HUES48 (cell line): ENCODE measurements around the gene MAN2B2.

Experiments used
- H3K27ac ChIP-seq: one replicate; pipeline ENCODE4 v1.7.0; 2013; ENCODE audit warnings: low read depth, low read length, inconsistent platforms
- H3K27me3 ChIP-seq: 2 replicates; pipeline ENCODE4 v1.6.1; 2013; ENCODE audit warnings: mild to moderate bottlenecking, low read length; ENCODE audit not compliant: control insufficient read depth, insufficient read depth
- H3K36me3 ChIP-seq: 2 replicates; pipeline ENCODE4 v1.6.1; 2013; ENCODE audit warnings: low read length; ENCODE audit not compliant: control insufficient read depth, insufficient read depth
- H3K4me1 ChIP-seq: 2 replicates; pipeline ENCODE4 v1.6.1; 2013; ENCODE audit warnings: mild to moderate bottlenecking, low read length; ENCODE audit not compliant: control insufficient read depth, insufficient read depth
- H3K4me3 ChIP-seq: 2 replicates; pipeline ENCODE4 v1.5.1; 2013; ENCODE audit warnings: mild to moderate bottlenecking, low read depth, low read length
- H3K9ac ChIP-seq: 2 replicates; pipeline ENCODE4 v1.6.1; 2013; ENCODE audit warnings: mild to moderate bottlenecking, low read depth, low read length, moderate library complexity
- H3K9me3 ChIP-seq: 2 replicates; pipeline ENCODE4 v1.6.1; 2013; ENCODE audit warnings: low read length; ENCODE audit not compliant: control insufficient read depth, insufficient read depth

The MAN2B2 gene

GRCh38 chr4:6546091-6546490, 28.9 kb upstream of the MAN2B2 start:
- H3K4me1 ChIP-seq = no peaks in the 10 kb centered on the region
- no peak overlapping the region for H3K27ac ChIP-seq
- H3K9ac ChIP-seq = no peak overlapping the region
- H3K27me3 ChIP-seq = no peaks in the 10 kb centered on the region
- H3K36me3 ChIP-seq = no peaks in the 10 kb centered on the region
- no peak overlapping the region for H3K4me3 ChIP-seq
- H3K9me3 ChIP-seq = no peaks in the 10 kb centered on the region

- peaks cover 2% of the 10 kb centered on the region; the same call in 1 of the 2 replicates for H3K27me3 ChIP-seq
These were observed 28.1 kb upstream of the MAN2B2 start for GRCh38 chr4:6546681-6547447.

GRCh38 chr4:6548201-6548881, 26.6 kb upstream of the MAN2B2 start:
- H3K27me3 ChIP-seq = peaks cover 5% of the 10 kb centered on the region; the same call in 1 of the 2 replicates
- no peaks in the 10 kb centered on the region for H3K9me3 ChIP-seq
- H3K27ac ChIP-seq = no peak overlapping the region

More at GRCh38 chr4:6546681-6547447, 28.1 kb upstream of the MAN2B2 start:
- no peak overlapping the region for H3K27ac ChIP-seq
- H3K9me3 ChIP-seq = no peaks in the 10 kb centered on the region
- H3K36me3 ChIP-seq = no peaks in the 10 kb centered on the region
- H3K4me3 ChIP-seq = no peak overlapping the region
- no peak overlapping the region for H3K9ac ChIP-seq
- no peaks in the 10 kb centered on the region for H3K4me1 ChIP-seq

GRCh38 chr4:6548882-6549230, 26.1 kb upstream of the MAN2B2 start:
- H3K9ac ChIP-seq = no peak overlapping the region
- H3K27me3 ChIP-seq = peaks cover 5% of the 10 kb centered on the region; the same call in 1 of the 2 replicates
- H3K9me3 ChIP-seq = no peaks in the 10 kb centered on the region
- H3K4me1 ChIP-seq = no peaks in the 10 kb centered on the region
- no peaks in the 10 kb centered on the region for H3K36me3 ChIP-seq
- no peak overlapping the region for H3K27ac ChIP-seq
- no peak overlapping the region for H3K4me3 ChIP-seq

More at GRCh38 chr4:6548201-6548881, 26.6 kb upstream of the MAN2B2 start:
- Histone ChIP-seq H3K4me3 (no peak overlapping the region), H3K36me3 (no peaks in the 10 kb centered on the region), H3K9ac (no peak overlapping the region), H3K4me1 (no peaks in the 10 kb centered on the region)

GRCh38 chr4:6549445-6549844, 25.5 kb upstream of the MAN2B2 start:
- H3K36me3 ChIP-seq = no peaks in the 10 kb centered on the region
- no peak overlapping the region for H3K4me3 ChIP-seq
- no peaks in the 10 kb centered on the region for H3K9me3 ChIP-seq
- no peak overlapping the region for H3K27ac ChIP-seq
- H3K27me3 ChIP-seq = peaks cover 5% of the 10 kb centered on the region; the same call in 1 of the 2 replicates
- H3K9ac ChIP-seq = no peak overlapping the region
- no peaks in the 10 kb centered on the region for H3K4me1 ChIP-seq

GRCh38 chr4:6549890-6550620, 24.9 kb upstream of the MAN2B2 start:
- Histone ChIP-seq H3K4me1 (no peaks in the 10 kb centered on the region), H3K36me3 (no peaks in the 10 kb centered on the region), H3K9me3 (no peaks in the 10 kb centered on the region), H3K27me3 (peaks cover 5% of the 10 kb centered on the region; the same call in 1 of the 2 replicates), H3K4me3 (no peak overlapping the region), H3K9ac (no peak overlapping the region), H3K27ac (no peak overlapping the region)

GRCh38 chr4:6550821-6551220, 24.2 kb upstream of the MAN2B2 start:
- no peaks in the 10 kb centered on the region for H3K4me1 ChIP-seq
- H3K9ac ChIP-seq = no peak overlapping the region
- no peaks in the 10 kb centered on the region for H3K36me3 ChIP-seq
- no peak overlapping the region for H3K4me3 ChIP-seq
- H3K9me3 ChIP-seq = no peaks in the 10 kb centered on the region
- H3K27ac ChIP-seq = no peak overlapping the region
- peaks cover 5% of the 10 kb centered on the region; the same call in 1 of the 2 replicates for H3K27me3 ChIP-seq

GRCh38 chr4:6551660-6552059, 23.3 kb upstream of the MAN2B2 start:
- Histone ChIP-seq H3K4me3 (no peak overlapping the region), H3K36me3 (no peaks in the 10 kb centered on the region), H3K9me3 (no peaks in the 10 kb centered on the region), H3K27me3 (peaks cover 10% of the 10 kb centered on the region), H3K27ac (no peak overlapping the region), H3K4me1 (no peaks in the 10 kb centered on the region), H3K9ac (no peak overlapping the region)

DNA sequence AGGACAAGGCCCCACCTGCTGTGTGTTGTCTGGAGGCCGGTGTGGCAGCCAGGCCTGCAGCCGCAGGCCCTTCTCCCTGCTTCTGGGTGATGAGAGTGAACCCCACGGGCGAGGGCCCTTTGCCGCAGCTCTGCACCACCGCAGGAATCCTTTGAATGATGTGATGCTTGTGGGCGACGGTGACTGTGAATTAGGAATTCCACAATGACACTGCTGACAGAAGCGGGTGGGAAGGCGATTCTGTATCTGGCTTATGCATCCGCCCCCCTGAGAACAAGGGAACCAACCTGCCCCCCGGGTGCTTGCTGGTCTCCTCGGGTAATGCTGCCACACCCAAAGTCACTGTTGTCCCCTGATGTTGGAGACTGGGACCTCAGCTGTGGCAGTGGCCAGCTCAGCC, 19.5 kb upstream of the MAN2B2 start:
- no peaks in the 10 kb centered on the region for H3K9me3 ChIP-seq
- H3K4me3 ChIP-seq = no peak overlapping the region
- no peaks in the 10 kb centered on the region for H3K36me3 ChIP-seq
- H3K27me3 ChIP-seq = peaks cover 41% of the 10 kb centered on the region
- H3K27ac ChIP-seq = no peak overlapping the region
- H3K9ac ChIP-seq = no peak overlapping the region
- no peaks in the 10 kb centered on the region for H3K4me1 ChIP-seq

DNA sequence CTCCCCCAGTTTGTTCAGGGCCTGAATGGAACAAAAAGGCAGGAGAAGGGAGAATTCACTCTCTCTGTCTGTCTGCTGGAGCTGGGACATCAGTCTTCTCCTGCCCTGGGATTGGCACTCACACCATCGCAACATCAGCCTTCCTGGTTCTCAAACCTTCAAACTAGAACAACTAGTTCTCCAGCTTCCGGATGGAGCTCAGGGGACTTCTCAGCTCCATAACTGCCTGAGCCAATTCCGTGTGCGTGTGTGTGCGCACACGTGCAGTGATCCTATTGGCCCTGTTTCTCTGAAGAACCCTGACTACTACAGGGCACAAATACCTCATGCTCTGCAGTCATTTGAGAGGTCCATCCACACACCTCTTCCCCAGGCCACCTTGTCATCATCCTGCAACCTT, 18.7 kb upstream of the MAN2B2 start:
- Histone ChIP-seq H3K4me3 (no peak overlapping the region), H3K27me3 (peaks cover 48% of the 10 kb centered on the region), H3K27ac (no peak overlapping the region), H3K4me1 (no peaks in the 10 kb centered on the region), H3K9ac (no peak overlapping the region), H3K9me3 (no peaks in the 10 kb centered on the region), H3K36me3 (no peaks in the 10 kb centered on the region)

DNA sequence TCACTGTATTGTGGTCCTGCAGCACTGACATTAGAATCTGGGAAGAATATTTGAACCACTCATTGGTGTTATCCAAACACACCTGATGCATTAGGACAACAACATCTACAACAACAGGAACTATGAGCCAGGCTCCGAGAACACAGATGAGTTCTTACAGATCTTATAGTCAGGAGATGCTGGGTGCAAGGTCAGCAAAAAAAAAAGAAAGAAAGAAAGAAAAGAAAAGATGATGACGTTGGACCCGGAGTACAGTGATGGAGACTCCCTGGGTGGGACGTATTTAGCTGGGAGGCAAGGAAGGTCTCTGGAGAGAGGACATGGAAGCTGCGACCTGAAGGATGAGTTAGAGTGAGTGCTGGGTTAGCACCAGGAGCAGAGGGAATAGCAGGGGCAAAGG, 17.8 kb upstream of the MAN2B2 start:
- no peak overlapping the region for H3K4me3 ChIP-seq
- no peaks in the 10 kb centered on the region for H3K9me3 ChIP-seq
- peaks cover 52% of the 10 kb centered on the region for H3K27me3 ChIP-seq
- H3K27ac ChIP-seq = no peak overlapping the region
- H3K4me1 ChIP-seq = no peaks in the 10 kb centered on the region
- H3K9ac ChIP-seq = no peak overlapping the region
- H3K36me3 ChIP-seq = no peaks in the 10 kb centered on the region
